Neural cell (in vitro differentiated cells): ENCODE data around the gene OR51D1. TPM values are rescaled to one million over a fixed set of nuclear protein-coding genes. Genes with fewer than 3 reads are reported as not detected.

ENCODE experiments used
- H2AFZ ChIP-seq: fragments of 200-600, 300-800 bp; sonication (generic), shearing (Covaris generic); 2 replicates; pipeline ENCODE4 v1.6.0; 2014; ENCODE audit warnings: low read depth, mild to moderate bottlenecking, antibody characterized with exemption, low read length, moderate library complexity
- H3F3A ChIP-seq: fragments of 200-600 bp; shearing (Covaris generic); 2 replicates; pipeline ENCODE4 v1.6.1; 2016; ENCODE audit warnings: mild to moderate bottlenecking, moderate library complexity, mixed read lengths, antibody characterized with exemption, low read length; ENCODE audit not compliant: insufficient read depth, poor library complexity, severe bottlenecking
- H3K27ac ChIP-seq: fragments of 200-600, 300-800 bp; sonication (generic), shearing (Covaris generic); 2 replicates; pipeline ENCODE4 v1.5.1; 2014; ENCODE audit warnings: mild to moderate bottlenecking, low read length, moderate library complexity
- H3K27me3 ChIP-seq: fragments of 300-800, 200-600 bp; sonication (generic), shearing (Covaris generic); 2 replicates; pipeline ENCODE4 v1.6.0; 2014; ENCODE audit warnings: mild to moderate bottlenecking, low read depth, low read length, moderate library complexity; ENCODE audit not compliant: insufficient read depth
- H3K36me3 ChIP-seq: fragments of 300-800, 200-600 bp; sonication (generic), shearing (Covaris generic); 2 replicates; pipeline ENCODE4 v1.5.1; 2014; ENCODE audit warnings: mild to moderate bottlenecking, antibody characterized with exemption, low read length, moderate library complexity; ENCODE audit not compliant: insufficient read depth
- H3K4me2 ChIP-seq: fragments of 300-800, 200-600 bp; sonication (generic), shearing (Covaris generic); 2 replicates; pipeline ENCODE4 v1.6.0; 2014; ENCODE audit warnings: mild to moderate bottlenecking, low read length
- H3K4me3 ChIP-seq: fragments of 300-800, 200-600 bp; sonication (generic), shearing (Covaris generic); 2 replicates; pipeline ENCODE4 v1.5.1; 2014; ENCODE audit warnings: mild to moderate bottlenecking, low read length, moderate library complexity
- H3K79me2 ChIP-seq: fragments of 200-600 bp; shearing (Covaris generic); replicated peaks from 2 replicates; pipeline ENCODE4 v1.6.0; 2014; ENCODE audit warnings: mild to moderate bottlenecking, low read length, moderate library complexity; ENCODE audit not compliant: insufficient read depth
- H3K9ac ChIP-seq: fragments of 300-800, 200-600 bp; sonication (generic), shearing (Covaris generic); 2 replicates; pipeline ENCODE4 v1.6.1; 2016; ENCODE audit warnings: mild to moderate bottlenecking, low read length, mixed read lengths
- H3K9me2 ChIP-seq: fragments of 200-600 bp; shearing (Covaris generic); 2 replicates; pipeline ENCODE4 v1.6.1; 2016; ENCODE audit warnings: mild to moderate bottlenecking, low read length, mixed read lengths; ENCODE audit not compliant: insufficient read depth
- H3K9me3 ChIP-seq: fragments of 200-600, 300-800 bp; sonication (generic), shearing (Covaris generic); 2 replicates; pipeline ENCODE4 v1.6.1; 2016; ENCODE audit warnings: mild to moderate bottlenecking, mixed run types, low read length, moderate library complexity, mixed read lengths
- H4K20me1 ChIP-seq: fragments of 200-600 bp; shearing (Covaris generic); 2 replicates; pipeline ENCODE4 v1.6.1; 2016; ENCODE audit warnings: mild to moderate bottlenecking, mixed run types; ENCODE audit not compliant: insufficient read depth
- EP300 ChIP-seq: fragments of 450-650 bp; conservative IDR thresholded peaks from 2 replicates; pipeline ENCODE4 v1.6.1; 2014; ENCODE audit warnings: antibody characterized with exemption, mild to moderate bottlenecking, moderate library complexity; ENCODE audit not compliant: poor library complexity, severe bottlenecking
- EZH2 ChIP-seq: fragments of 200-600, 300-800 bp; shearing (Covaris generic), sonication (generic); IDR thresholded peaks from 2 replicates; pipeline ENCODE4 v1.6.1; 2014; ENCODE audit warnings: antibody characterized with exemption, low read length, borderline replicate concordance, mild to moderate bottlenecking; ENCODE audit not compliant: insufficient read depth, poor library complexity, severe bottlenecking
- MXI1 ChIP-seq: fragments of 450-650 bp; conservative IDR thresholded peaks from 2 replicates; pipeline ENCODE4 v1.6.1; 2014; ENCODE audit warnings: antibody characterized with exemption, mild to moderate bottlenecking; ENCODE audit not compliant: poor library complexity, severe bottlenecking
- POLR2AphosphoS5 ChIP-seq: IDR thresholded peaks from 2 replicates; pipeline ENCODE4 v1.6.1; 2012
- RAD21 ChIP-seq: fragments of 450-650 bp; conservative IDR thresholded peaks from 2 replicates; pipeline ENCODE4 v1.6.1; 2014; ENCODE audit warnings: antibody characterized with exemption, mild to moderate bottlenecking, moderate library complexity
- SMC3 ChIP-seq: fragments of 450-650 bp; conservative IDR thresholded peaks from 2 replicates; pipeline ENCODE4 v1.6.1; 2014; ENCODE audit warnings: antibody characterized with exemption, mild to moderate bottlenecking, moderate library complexity; ENCODE audit not compliant: poor library complexity
- TAF1 ChIP-seq: IDR thresholded peaks from 2 replicates; pipeline ENCODE4 v1.6.1; 2012; ENCODE audit warnings: low read depth
- polyA plus RNA-seq: library from polyadenylated mRNA; depleted of rRNA; stranded (reverse); fragments of >200 nt; gene quantifications from 2 replicates; pipeline ENCODE4 v1.2.3, GENCODE V29; 2014
- TF ChIP-seq, protein P1 (sequence below): IDR thresholded peaks from 2 replicates; pipeline ENCODE4 v1.6.1; 2012; ENCODE audit warnings: borderline replicate concordance
- TF ChIP-seq, protein P2 (sequence below): fragments of 450-650 bp; IDR thresholded peaks from 2 replicates; pipeline ENCODE4 v1.5.1; 2014; ENCODE audit warnings: antibody characterized with exemption, mild to moderate bottlenecking, moderate library complexity; ENCODE audit not compliant: poor library complexity, severe bottlenecking

Gene OR51D1
- polyA plus RNA-seq, 1 donor from 2014 or later = not detected

DNA sequence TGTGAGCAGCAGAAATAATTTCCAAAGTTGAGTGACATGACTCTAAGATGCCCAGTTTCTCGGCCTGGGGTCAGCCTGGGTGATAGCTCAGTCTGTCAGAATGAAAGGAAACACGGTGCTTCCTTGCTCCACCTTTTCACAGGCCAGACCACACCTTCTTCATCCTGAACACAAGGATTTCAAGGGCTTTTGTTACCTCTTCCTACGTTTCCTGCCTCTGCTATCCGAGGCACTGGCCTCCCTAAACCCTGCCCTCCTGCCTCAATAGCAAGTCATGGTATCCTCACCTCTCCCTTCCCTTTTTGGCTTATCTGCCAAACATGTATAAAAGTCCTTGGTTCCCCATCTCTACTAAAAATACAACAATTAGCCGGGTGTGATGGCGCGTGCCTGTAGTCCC is 4.8 kb downstream of the OR51D1 start:
- no peaks in the 10 kb centered on the region for H3K36me3 ChIP-seq
- H4K20me1 ChIP-seq = no peaks in the 10 kb centered on the region
- H3K9me2 ChIP-seq = no peaks in the 10 kb centered on the region
- no peak overlapping the region for H3K9ac ChIP-seq
- no peak overlapping the region for H3K4me2 ChIP-seq
- H3K27ac ChIP-seq = no peak overlapping the region
- no peaks in the 10 kb centered on the region for H3F3A ChIP-seq
- no peaks in the 10 kb centered on the region for H3K9me3 ChIP-seq
- no peak for TF ChIP-seq TAF1
- TF ChIP-seq EZH2 = no peak
- no peak overlapping the region for H3K4me3 ChIP-seq
- no peaks in the 10 kb centered on the region for H3K27me3 ChIP-seq
- no peak overlapping the region for H2AFZ ChIP-seq
- no peaks in the 10 kb centered on the region for H3K79me2 ChIP-seq

DNA sequence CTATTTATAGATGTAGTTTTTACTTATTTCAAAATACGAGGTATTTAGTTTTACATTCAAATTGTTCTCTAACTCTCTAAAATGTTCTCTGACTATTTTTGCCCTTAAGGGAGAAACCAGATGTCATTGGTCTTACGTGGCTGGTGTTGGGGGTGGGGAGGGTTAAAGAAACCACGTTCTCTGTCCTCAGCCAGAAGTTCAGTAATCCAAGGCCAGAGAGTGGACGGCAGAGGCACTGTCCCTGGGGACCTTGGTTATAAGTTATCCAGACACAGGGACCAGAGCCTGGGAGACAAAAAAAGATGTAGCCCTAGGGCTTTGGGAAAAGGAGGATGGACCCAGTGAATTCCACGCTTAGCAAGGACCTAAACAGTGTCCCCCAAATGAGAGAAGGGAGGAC is 5.8 kb downstream of the OR51D1 start:
- Histone ChIP-seq H2AFZ (no peak overlapping the region), H3K27me3 (no peaks in the 10 kb centered on the region), H3K36me3 (no peaks in the 10 kb centered on the region), H3K4me2 (no peak overlapping the region), H3K9me3 (no peaks in the 10 kb centered on the region), H3F3A (no peaks in the 10 kb centered on the region), H3K4me3 (no peak overlapping the region), H3K9me2 (no peaks in the 10 kb centered on the region), H3K9ac (no peak overlapping the region), H4K20me1 (no peaks in the 10 kb centered on the region), H3K27ac (no peak overlapping the region), H3K79me2 (no peaks in the 10 kb centered on the region)
- TF ChIP-seq EZH2 (no peak), RAD21 (no peak), EP300 (no peak), POLR2AphosphoS5 (no peak), SMC3 (no peak), MXI1 (no peak), TAF1 (no peak)
- TF ChIP-seq, protein P1, sequence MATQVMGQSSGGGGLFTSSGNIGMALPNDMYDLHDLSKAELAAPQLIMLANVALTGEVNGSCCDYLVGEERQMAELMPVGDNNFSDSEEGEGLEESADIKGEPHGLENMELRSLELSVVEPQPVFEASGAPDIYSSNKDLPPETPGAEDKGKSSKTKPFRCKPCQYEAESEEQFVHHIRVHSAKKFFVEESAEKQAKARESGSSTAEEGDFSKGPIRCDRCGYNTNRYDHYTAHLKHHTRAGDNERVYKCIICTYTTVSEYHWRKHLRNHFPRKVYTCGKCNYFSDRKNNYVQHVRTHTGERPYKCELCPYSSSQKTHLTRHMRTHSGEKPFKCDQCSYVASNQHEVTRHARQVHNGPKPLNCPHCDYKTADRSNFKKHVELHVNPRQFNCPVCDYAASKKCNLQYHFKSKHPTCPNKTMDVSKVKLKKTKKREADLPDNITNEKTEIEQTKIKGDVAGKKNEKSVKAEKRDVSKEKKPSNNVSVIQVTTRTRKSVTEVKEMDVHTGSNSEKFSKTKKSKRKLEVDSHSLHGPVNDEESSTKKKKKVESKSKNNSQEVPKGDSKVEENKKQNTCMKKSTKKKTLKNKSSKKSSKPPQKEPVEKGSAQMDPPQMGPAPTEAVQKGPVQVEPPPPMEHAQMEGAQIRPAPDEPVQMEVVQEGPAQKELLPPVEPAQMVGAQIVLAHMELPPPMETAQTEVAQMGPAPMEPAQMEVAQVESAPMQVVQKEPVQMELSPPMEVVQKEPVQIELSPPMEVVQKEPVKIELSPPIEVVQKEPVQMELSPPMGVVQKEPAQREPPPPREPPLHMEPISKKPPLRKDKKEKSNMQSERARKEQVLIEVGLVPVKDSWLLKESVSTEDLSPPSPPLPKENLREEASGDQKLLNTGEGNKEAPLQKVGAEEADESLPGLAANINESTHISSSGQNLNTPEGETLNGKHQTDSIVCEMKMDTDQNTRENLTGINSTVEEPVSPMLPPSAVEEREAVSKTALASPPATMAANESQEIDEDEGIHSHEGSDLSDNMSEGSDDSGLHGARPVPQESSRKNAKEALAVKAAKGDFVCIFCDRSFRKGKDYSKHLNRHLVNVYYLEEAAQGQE = no peak
- TF ChIP-seq, protein P2, sequence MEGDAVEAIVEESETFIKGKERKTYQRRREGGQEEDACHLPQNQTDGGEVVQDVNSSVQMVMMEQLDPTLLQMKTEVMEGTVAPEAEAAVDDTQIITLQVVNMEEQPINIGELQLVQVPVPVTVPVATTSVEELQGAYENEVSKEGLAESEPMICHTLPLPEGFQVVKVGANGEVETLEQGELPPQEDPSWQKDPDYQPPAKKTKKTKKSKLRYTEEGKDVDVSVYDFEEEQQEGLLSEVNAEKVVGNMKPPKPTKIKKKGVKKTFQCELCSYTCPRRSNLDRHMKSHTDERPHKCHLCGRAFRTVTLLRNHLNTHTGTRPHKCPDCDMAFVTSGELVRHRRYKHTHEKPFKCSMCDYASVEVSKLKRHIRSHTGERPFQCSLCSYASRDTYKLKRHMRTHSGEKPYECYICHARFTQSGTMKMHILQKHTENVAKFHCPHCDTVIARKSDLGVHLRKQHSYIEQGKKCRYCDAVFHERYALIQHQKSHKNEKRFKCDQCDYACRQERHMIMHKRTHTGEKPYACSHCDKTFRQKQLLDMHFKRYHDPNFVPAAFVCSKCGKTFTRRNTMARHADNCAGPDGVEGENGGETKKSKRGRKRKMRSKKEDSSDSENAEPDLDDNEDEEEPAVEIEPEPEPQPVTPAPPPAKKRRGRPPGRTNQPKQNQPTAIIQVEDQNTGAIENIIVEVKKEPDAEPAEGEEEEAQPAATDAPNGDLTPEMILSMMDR = no peak

DNA sequence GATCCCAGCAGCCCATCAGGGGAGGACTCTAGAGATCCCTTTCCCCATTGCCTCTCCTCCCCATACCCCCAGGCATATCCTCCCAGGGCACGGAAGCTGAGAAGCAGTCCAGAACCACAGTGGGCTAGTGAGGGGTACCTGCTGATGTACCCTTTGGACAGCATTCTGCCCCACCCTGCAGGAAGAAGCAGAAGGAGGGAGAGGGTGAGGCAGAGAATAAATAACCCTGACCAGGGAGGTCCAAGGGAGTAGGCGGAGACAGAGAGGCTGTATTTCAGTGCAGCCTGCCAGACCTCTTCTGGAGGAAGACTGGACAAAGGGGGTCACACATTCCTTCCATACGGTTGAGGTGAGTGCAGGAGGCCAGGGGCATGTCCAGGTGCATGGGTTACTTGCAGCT is 6.4 kb downstream of the OR51D1 start, which contains the start of gene OR51E1:
TSS of gene OR51E1 (plus strand) at position 301 of the 400 bp plus-strand sequence. CDS start 8,545 bp downstream, outside the sequence.
- Histone ChIP-seq H3K27me3 (no peaks in the 10 kb centered on the region), H3K4me3 (no peak within 1 kb of the TSS), H4K20me1 (no peaks in the 10 kb centered on the region), H3K27ac (no peak within 1 kb of the TSS), H3K9me2 (no peaks in the 10 kb centered on the region), H3K9ac (no peak within 1 kb of the TSS), H3K4me2 (no peak within 1 kb of the TSS), H3K36me3 (no peaks in the 10 kb centered on the region), H3K9me3 (no peaks in the 10 kb centered on the region), H2AFZ (no peak within 1 kb of the TSS), H3K79me2 (no peaks in the 10 kb centered on the region), H3F3A (no peaks in the 10 kb centered on the region)
- TF ChIP-seq, protein P2 = no peak
- TF ChIP-seq TAF1 (no peak), MXI1 (no peak), EP300 (no peak), POLR2AphosphoS5 (no peak), EZH2 (no peak), SMC3 (no peak), RAD21 (no peak)
- TF ChIP-seq, protein P1 = no peak
